IMR-90 (cell line): ENCODE measurements around the gene MUTYH.

ENCODE experiments used
- CEBPB ChIP-seq: IDR thresholded peaks from 2 replicates; pipeline ENCODE4 v1.6.1; 2012; ENCODE audit warnings: low read depth, low read length, improper control_type of control experiment
- CTCF ChIP-seq: conservative IDR thresholded peaks from 2 replicates; pipeline ENCODE4 v1.5.1; 2012; ENCODE audit warnings: mild to moderate bottlenecking, low read depth, low read length, improper control_type of control experiment
- FOS ChIP-seq: fragments of 150-350 bp; IDR thresholded peaks from 2 replicates; pipeline ENCODE4 v1.6.1; 2016; ENCODE audit warnings: low read depth, low read length
- MAZ ChIP-seq: IDR thresholded peaks from 2 replicates; pipeline ENCODE4 v1.6.1; 2012; ENCODE audit warnings: low read depth, mild to moderate bottlenecking, low read length, improper control_type of control experiment, moderate library complexity, borderline replicate concordance
- NFE2L2 ChIP-seq: fragments of 150-350 bp; IDR thresholded peaks from 2 replicates; pipeline ENCODE4 v1.6.1; 2016; ENCODE audit warnings: low read depth, mild to moderate bottlenecking, low read length
- POLR2A ChIP-seq: IDR thresholded peaks from 2 replicates; pipeline ENCODE4 v1.6.1; 2012; ENCODE audit warnings: mild to moderate bottlenecking, low read depth, low read length
- RAD21 ChIP-seq: IDR thresholded peaks from 2 replicates; pipeline ENCODE4 v1.6.1; 2012; ENCODE audit warnings: low read length, improper control_type of control experiment

DNA sequence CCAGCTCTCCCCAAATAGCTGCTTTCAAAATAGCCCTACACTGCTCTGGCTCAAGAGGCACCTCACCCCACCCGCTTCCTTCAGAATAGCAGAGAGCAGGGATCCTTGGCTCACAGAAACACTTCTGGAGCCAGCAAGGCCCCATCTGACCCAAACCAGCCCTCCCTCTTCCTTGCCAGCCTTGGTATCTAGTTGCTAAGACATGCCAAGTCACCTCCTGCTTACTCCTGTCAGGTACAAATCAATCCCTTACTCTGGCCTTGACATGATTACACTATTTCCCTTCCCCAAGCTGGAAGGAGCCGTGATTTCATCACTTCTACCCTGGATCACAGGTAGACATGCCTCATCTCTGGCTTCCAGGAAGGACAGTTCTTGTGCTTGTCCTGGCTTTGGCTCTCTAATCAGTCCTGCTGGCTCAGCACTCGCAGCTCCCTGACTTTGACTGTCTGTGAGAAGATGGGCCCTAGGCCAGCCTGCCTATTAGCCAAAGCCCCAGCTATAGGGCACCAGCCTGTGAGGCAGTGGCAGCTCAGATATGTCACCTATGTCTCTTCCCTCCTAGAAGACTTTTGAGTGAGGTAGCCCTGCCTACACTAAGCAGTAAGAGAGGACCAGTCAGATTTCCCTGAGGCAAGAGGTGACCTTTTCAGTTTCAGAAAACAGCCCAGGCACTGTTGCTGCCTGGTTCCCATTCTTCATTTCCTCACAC, 8.9 kb upstream of the MUTYH start:
- TF ChIP-seq CTCF = no peak
- no peak for TF ChIP-seq NFE2L2
- no peak for TF ChIP-seq POLR2A
- no peak for TF ChIP-seq RAD21
- TF ChIP-seq FOS = no peak
- TF ChIP-seq MAZ = no peak
- no peak for TF ChIP-seq CEBPB
